A549 (cell line): ENCODE data around the gene FAM107A. TPM values are rescaled to one million over a fixed set of nuclear protein-coding genes. Genes with fewer than 3 reads are reported as not detected.

Experiments
- ATAC-seq, 2 experiments: fragments of 200-7000 bp in 1 of 2; fragments of >200 bp in 1 of 2; cut with Nextera tagmentation in 1 of 2; cut with Tn5 transposase in 1 of 2; 3 replicates each; pipeline versions ENCODE4 v1.8.0 to v1.9.1; 2018 to 2020; ENCODE audit warnings: mild to moderate bottlenecking in 1 of 2, moderate library complexity in 1 of 2
- CTCF ChIA-PET: fragments of 300-600 bp; sonication (Branson Sonifier 250); formaldehyde crosslinking; extraction: SDS; loops from one replicate; lab custom pipeline; 2021; ENCODE audit warnings: antibody characterized with exemption, inconsistent platforms; lab: Yijun Ruan, JAX
- POLR2A ChIA-PET: fragments of 350-600 bp; formaldehyde crosslinking; extraction: SDS; loops from one replicate; lab custom pipeline; 2021; ENCODE audit warnings: antibody characterized with exemption, inconsistent platforms; lab: Yijun Ruan, JAX
- DNase-seq, 2 experiments: peaks; one replicate each; pipeline versions ENCODE4 v3.0.0 to v3.0.0-alpha.2; 2011 to 2016; ENCODE audit warnings: low read depth in 1 of 2, low spot score in 1 of 2
- FAIRE-seq: peaks from 2 replicates; lab custom pipeline; 2011; peaks lifted over from hg19 to GRCh38; lab: Jason Lieb, UNC
- H3K27ac ChIP-seq, 2 experiments: fragments of >200 bp; sonication (Bioruptor Twin); formaldehyde crosslinking; 3 replicates each; pipeline ENCODE4 v1.5.1; 2016 to 2017
- H3K4me1 ChIP-seq: fragments of >200 bp; sonication (Bioruptor Twin); formaldehyde crosslinking; 3 replicates; pipeline ENCODE4 v1.6.1; 2016
- H3K4me2 ChIP-seq: fragments of >200 bp; sonication (Bioruptor Twin); formaldehyde crosslinking; 3 replicates; pipeline ENCODE4 v1.6.1; 2016
- H3K4me3 ChIP-seq: fragments of >200 bp; sonication (Bioruptor Twin); formaldehyde crosslinking; 3 replicates; pipeline ENCODE4 v1.5.1; 2016
- H3K9me3 ChIP-seq: fragments of >200 bp; sonication (Bioruptor Twin); formaldehyde crosslinking; 3 replicates; pipeline ENCODE4 v1.6.1; 2016
- ATOH8 ChIP-seq: fragments of 250-450 bp; sonication (Bioruptor Pico); IDR thresholded peaks from 2 replicates; pipeline ENCODE4 v1.5.0; 2020; ENCODE audit warnings: low read depth, mild to moderate bottlenecking, moderate library complexity
- CBX2 ChIP-seq: fragments of 200-600 bp; sonication (generic); IDR thresholded peaks from 2 replicates; pipeline ENCODE4 v1.6.1; 2016; ENCODE audit warnings: low read depth, mild to moderate bottlenecking, borderline replicate concordance
- CBX8 ChIP-seq: fragments of 200-600 bp; sonication (generic); IDR thresholded peaks from 2 replicates; pipeline ENCODE4 v1.6.1; 2016
- CEBPB ChIP-seq, 2 experiments: fragments of >200 bp in 1 of 2; sonication (Bioruptor Twin) in 1 of 2; formaldehyde crosslinking in 1 of 2; IDR thresholded peaks; 2 replicates each; pipeline ENCODE4 v1.6.1; 2012 to 2016
- CHD4 ChIP-seq: fragments of 200-600 bp; sonication (generic); IDR thresholded peaks from 2 replicates; pipeline ENCODE4 v1.6.1; 2016; ENCODE audit warnings: antibody characterized with exemption, mild to moderate bottlenecking, borderline replicate concordance
- CTCF ChIP-seq: fragments of >200 bp; sonication (Bioruptor Twin); formaldehyde crosslinking; IDR thresholded peaks from 3 replicates; pipeline ENCODE4 v1.5.1; 2016
- E2F6 ChIP-seq: IDR thresholded peaks from 2 replicates; pipeline ENCODE4 v1.6.1; 2012; ENCODE audit warnings: low read depth, borderline replicate concordance
- ELK1 ChIP-seq: fragments of 150-350 bp; IDR thresholded peaks from 2 replicates; pipeline ENCODE4 v1.6.1; 2014; ENCODE audit warnings: low read depth, mild to moderate bottlenecking, low read length
- ESRRA ChIP-seq: fragments of 150-350 bp; IDR thresholded peaks from 2 replicates; pipeline ENCODE4 v1.6.1; 2014; ENCODE audit warnings: mild to moderate bottlenecking, low read length, borderline replicate concordance
- FOXS1 ChIP-seq: fragments of 250-450 bp; sonication (Bioruptor Pico); IDR thresholded peaks from 2 replicates; pipeline ENCODE4 v1.5.0; 2020; ENCODE audit warnings: mild to moderate bottlenecking, moderate library complexity
- GATA3 ChIP-seq: IDR thresholded peaks from 2 replicates; pipeline ENCODE4 v1.6.1; 2012; ENCODE audit warnings: borderline replicate concordance
- HOXA7 ChIP-seq: fragments of 250-450 bp; sonication (Bioruptor Pico); IDR thresholded peaks from 2 replicates; pipeline ENCODE4 v1.5.0; 2020; ENCODE audit warnings: mild to moderate bottlenecking, moderate library complexity
- HOXB5 ChIP-seq: fragments of 250-450 bp; sonication (Bioruptor Pico); IDR thresholded peaks from 2 replicates; pipeline ENCODE4 v1.5.0; 2020; ENCODE audit warnings: mild to moderate bottlenecking, moderate library complexity
- JUNB ChIP-seq: fragments of >200 bp; sonication (Bioruptor Twin); formaldehyde crosslinking; IDR thresholded peaks from 2 replicates; pipeline ENCODE4 v1.6.1; 2016
- KDM1A ChIP-seq: fragments of 200-600 bp; sonication (generic); IDR thresholded peaks from 2 replicates; pipeline ENCODE4 v1.6.1; 2016; ENCODE audit warnings: low read depth, mild to moderate bottlenecking
- MAFK ChIP-seq: fragments of 450-650 bp; IDR thresholded peaks from 2 replicates; pipeline ENCODE4 v1.6.1; 2014; ENCODE audit not compliant: partially characterized antibody
- MAZ ChIP-seq: fragments of 150-350 bp; IDR thresholded peaks from 2 replicates; pipeline ENCODE4 v1.6.1; 2014; ENCODE audit warnings: antibody characterized with exemption, low read depth, low read length, borderline replicate concordance
- NFE2L2 ChIP-seq: fragments of 150-350 bp; conservative IDR thresholded peaks from 2 replicates; pipeline ENCODE4 v1.6.1; 2014; ENCODE audit warnings: low read length
- PBX3 ChIP-seq: IDR thresholded peaks from 2 replicates; pipeline ENCODE4 v1.6.1; 2012
- POLR2A ChIP-seq: IDR thresholded peaks from 2 replicates; pipeline ENCODE4 v1.6.1; 2012; ENCODE audit warnings: mild to moderate bottlenecking, low read length
- POLR2AphosphoS2 ChIP-seq: conservative IDR thresholded peaks from 2 replicates; pipeline ENCODE4 v1.6.1; 2012; ENCODE audit warnings: low read length, improper control_type of control experiment, inconsistent platforms
- RAD21 ChIP-seq, 2 experiments: fragments of >200 bp in 1 of 2; sonication (Bioruptor Twin) in 1 of 2; formaldehyde crosslinking in 1 of 2; IDR thresholded peaks in 1 of 2; conservative IDR thresholded peaks in 1 of 2; 2 replicates in 1 of 2; 3 replicates in 1 of 2; pipeline ENCODE4 v1.6.1; 2012 to 2018; ENCODE audit warnings: inconsistent platforms in 1 of 2
- RCOR1 ChIP-seq: fragments of 150-350 bp; IDR thresholded peaks from 2 replicates; pipeline ENCODE4 v1.6.1; 2014; ENCODE audit warnings: antibody characterized with exemption, low read length, low read depth
- REST ChIP-seq: fragments of 200-600 bp; sonication (generic); IDR thresholded peaks from 2 replicates; pipeline ENCODE4 v1.6.1; 2016; ENCODE audit warnings: antibody characterized with exemption, mild to moderate bottlenecking, moderate library complexity
- RFX5 ChIP-seq: fragments of 450-650 bp; IDR thresholded peaks from 2 replicates; pipeline ENCODE4 v1.7.1; 2014; ENCODE audit warnings: antibody characterized with exemption, mild to moderate bottlenecking, moderate library complexity
- RNF2 ChIP-seq: fragments of 200-600 bp; sonication (generic); IDR thresholded peaks from 2 replicates; pipeline ENCODE4 v1.6.1; 2016; ENCODE audit warnings: low read depth, mild to moderate bottlenecking, antibody characterized with exemption, moderate library complexity, borderline replicate concordance
- SMC3 ChIP-seq: fragments of >200 bp; sonication (Bioruptor Twin); formaldehyde crosslinking; IDR thresholded peaks from 3 replicates; pipeline ENCODE4 v1.6.1; 2018; ENCODE audit warnings: inconsistent platforms
- TFCP2L1 ChIP-seq: fragments of 250-450 bp; sonication (Bioruptor Pico); IDR thresholded peaks from 2 replicates; pipeline ENCODE4 v1.5.0; 2021; ENCODE audit warnings: mild to moderate bottlenecking
- ZC3H11A ChIP-seq: fragments of 450-650 bp; IDR thresholded peaks from 2 replicates; pipeline ENCODE4 v1.6.1; 2014; ENCODE audit warnings: antibody characterized with exemption, mild to moderate bottlenecking
- ZSCAN20 ChIP-seq: fragments of 250-450 bp; sonication (Bioruptor Pico); IDR thresholded peaks from 2 replicates; pipeline ENCODE4 v1.8.0; 2022; ENCODE audit warnings: mild to moderate bottlenecking, moderate library complexity
- WGBS: methylation state at CpG from one replicate; pipeline ENCODE4 v1.1.6; 2017; ENCODE audit errors: missing lambda C conversion rate; 5-methylcytosine and 5-hydroxymethylcytosine counted together
- polyA plus RNA-seq, 4 experiments: library from polyadenylated mRNA; depleted of rRNA in 3 of 4; stranded (reverse); fragments of >200 nt; fragmentation: RNase III in 1 of 4; extraction: RNeasy Plus Mini Kit Qiagen cat#74134 plus additional on column Dnase treatment in 1 of 4; gene quantifications; 2 replicates in 3 of 4; 3 replicates in 1 of 4; pipeline ENCODE4 v1.2.3, GENCODE V29; 2011 to 2017

The FAM107A gene
- polyA plus RNA-seq, 2 of the 4 experiments (the other 2 are of a cell fraction), result 0.04 TPM; not detected in 1

- Histone ChIP-seq H3K4me1 (peaks cover 4% of the 10 kb centered on the region; the same call in 1 of the 3 replicates), H3K9me3 (no peaks in the 10 kb centered on the region), H3K4me2 (no peak overlapping the region), H3K27ac (no peak overlapping the region), H3K4me3 (no peak overlapping the region)
- TF ChIP-seq SMC3 (no peak), MAFK (no peak), ATOH8 (CRISPR knock-in tag) (no peak), ESRRA (no peak), TFCP2L1 (CRISPR knock-in tag) (no peak), RNF2 (no peak), RAD21 (conservative IDR thresholded peaks at IDR 0.05 in 1 of 2, IDR thresholded peaks at IDR 0.05 in 1 of 2) (no peak), POLR2AphosphoS2 (no peak), GATA3 (no peak), RCOR1 (no peak), E2F6 (no peak), CBX8 (no peak), NFE2L2 (no peak), HOXA7 (CRISPR knock-in tag) (no peak), ZSCAN20 (no peak), KDM1A (no peak), RFX5 (no peak), ELK1 (no peak), MAZ (no peak)
- POLR2A ChIA-PET, result no interaction called here
- CTCF ChIA-PET, result interaction anchor here (1.7 kb wide), 1 partner anchor 21 kb away, joined by 3 read pairs; no protein-coding TSS in a partner anchor
- no peak for DNase-seq
- 54% methylated on average over 3 of the region's 3 CpGs for WGBS
- no peak for ATAC-seq
- no peak for FAIRE-seq
Measured at GRCh38 chr3:58518291-58518789, 58.9 kb downstream of the FAM107A start.

- ChIA-PET POLR2A (no interaction called here), CTCF (interaction anchor here (0.8 to 1.6 kb wide), 2 partner anchors 19 to 51 kb away, joined by 3 to 4 read pairs; no protein-coding TSS in a partner anchor)
- no peaks in the 10 kb centered on the region for H3K9me3 ChIP-seq
- H3K27ac ChIP-seq, result no peak overlapping the region
- DNase-seq (no peak), FAIRE-seq (no peak), ATAC-seq (no peak)
- no peak overlapping the region for H3K4me2 ChIP-seq
- no peak overlapping the region for H3K4me3 ChIP-seq
- WGBS, result 91% methylated on average over 3 of the region's 3 CpGs
- H3K4me1 ChIP-seq, result peaks cover 4% of the 10 kb centered on the region; the same call in 1 of the 3 replicates
- TF ChIP-seq REST, result no peak
- no peak for TF ChIP-seq CTCF
- TF ChIP-seq PBX3, result no peak
- TF ChIP-seq POLR2AphosphoS2, result no peak
- TF ChIP-seq HOXB5 (CRISPR knock-in tag), result no peak
- TF ChIP-seq RCOR1, result no peak
- no peak for TF ChIP-seq FOXS1
- no peak for TF ChIP-seq CBX2
- TF ChIP-seq ZC3H11A, result no peak
- no peak for TF ChIP-seq JUNB
- TF ChIP-seq POLR2A, result no peak
- no peak for TF ChIP-seq CHD4
- no peak for TF ChIP-seq CEBPB (IDR thresholded peaks at IDR 0.05)
Measured at GRCh38 chr3:58514405-58514804, 62.8 kb downstream of the FAM107A start.
